Astrocyte (in vitro differentiated cells and primary cell): ENCODE results near the gene TGM3. TPM values are rescaled to one million over a fixed set of nuclear protein-coding genes. Genes with fewer than 3 reads are reported as not detected.

Source experiments
- DNase-seq: peaks from one replicate; pipeline ENCODE4 v3.0.0-alpha.2; 2010; ENCODE audit warnings: low read depth
- FAIRE-seq: peaks from 2 replicates; lab custom pipeline; 2011; peaks lifted over from hg19 to GRCh38; lab: Jason Lieb, UNC
- H2AFZ ChIP-seq: 2 replicates; pipeline ENCODE4 v1.6.0; 2012; ENCODE audit warnings: low read depth, low read length, inconsistent platforms
- H3K27ac ChIP-seq: 2 replicates; pipeline ENCODE4 v1.5.1; 2011; ENCODE audit warnings: low read depth, low read length, inconsistent platforms
- H3K27me3 ChIP-seq: 2 replicates; pipeline ENCODE4 v1.6.0; 2011; ENCODE audit warnings: low read length, inconsistent platforms; ENCODE audit not compliant: insufficient read depth
- H3K36me3 ChIP-seq: 2 replicates; pipeline ENCODE4 v1.5.1; 2011; ENCODE audit warnings: low read length, inconsistent platforms; ENCODE audit not compliant: insufficient read depth
- H3K4me1 ChIP-seq: 2 replicates; pipeline ENCODE4 v1.5.1; 2011; ENCODE audit warnings: low read length, inconsistent platforms; ENCODE audit not compliant: insufficient read depth
- H3K4me2 ChIP-seq: 2 replicates; pipeline ENCODE4 v1.6.0; 2012; ENCODE audit warnings: low read length, inconsistent platforms
- H3K4me3 ChIP-seq: 2 replicates; pipeline ENCODE4 v1.5.1; 2011; ENCODE audit warnings: low read depth, mild to moderate bottlenecking, low read length, inconsistent platforms; ENCODE audit not compliant: insufficient read depth
- H3K79me2 ChIP-seq: 2 replicates; pipeline ENCODE4 v1.6.0; 2012; ENCODE audit warnings: mild to moderate bottlenecking, low read length, inconsistent platforms; ENCODE audit not compliant: insufficient read depth
- H3K9ac ChIP-seq: 2 replicates; pipeline ENCODE4 v1.6.0; 2012; ENCODE audit warnings: mild to moderate bottlenecking, low read length, inconsistent platforms
- H3K9me3 ChIP-seq: 2 replicates; pipeline ENCODE4 v1.5.1; 2012; ENCODE audit warnings: low read depth, mild to moderate bottlenecking, low read length, inconsistent platforms; ENCODE audit not compliant: insufficient read depth
- H4K20me1 ChIP-seq: 2 replicates; pipeline ENCODE4 v1.6.0; 2012; ENCODE audit warnings: low read length, inconsistent platforms; ENCODE audit not compliant: insufficient read depth
- H3K27ac Mint-ChIP-seq: one replicate; pipeline ENCODE4 v1.8.0; 2021; ENCODE audit warnings: mild to moderate bottlenecking, mixed read lengths; ENCODE audit not compliant: unreplicated experiment
- H3K27me3 Mint-ChIP-seq: one replicate; pipeline ENCODE4 v1.8.0; 2021; ENCODE audit warnings: low read depth, mixed read lengths; ENCODE audit not compliant: unreplicated experiment
- H3K36me3 Mint-ChIP-seq: one replicate; pipeline ENCODE4 v1.8.0; 2021; ENCODE audit warnings: low read depth, mixed read lengths; ENCODE audit not compliant: unreplicated experiment
- H3K4me1 Mint-ChIP-seq: one replicate; pipeline ENCODE4 v1.8.0; 2021; ENCODE audit warnings: low read depth, mixed read lengths; ENCODE audit not compliant: unreplicated experiment
- H3K4me3 Mint-ChIP-seq: one replicate; pipeline ENCODE4 v1.8.0; 2021; ENCODE audit warnings: mild to moderate bottlenecking, moderate library complexity, mixed read lengths; ENCODE audit not compliant: unreplicated experiment
- H3K9me3 Mint-ChIP-seq: one replicate; pipeline ENCODE4 v1.8.0; 2021; ENCODE audit warnings: mild to moderate bottlenecking, mixed read lengths; ENCODE audit not compliant: unreplicated experiment
- CTCF ChIP-seq: IDR thresholded peaks from 2 replicates; pipeline ENCODE4 v1.5.1; 2011; ENCODE audit warnings: low read depth, mild to moderate bottlenecking, inconsistent platforms, low read length, moderate library complexity; ENCODE audit not compliant: insufficient read depth
- EZH2 ChIP-seq: IDR thresholded peaks from 2 replicates; pipeline ENCODE4 v1.6.1; 2012; ENCODE audit warnings: mild to moderate bottlenecking, low read length, inconsistent platforms; ENCODE audit not compliant: insufficient read depth
- total RNA-seq: library from RNA; stranded (reverse); gene quantifications from 2 replicates; pipeline ENCODE4 v1.2.1, GENCODE V29; 2021

The TGM3 gene
- total RNA-seq, 1 donor from 2014 or later: not detected

DNA sequence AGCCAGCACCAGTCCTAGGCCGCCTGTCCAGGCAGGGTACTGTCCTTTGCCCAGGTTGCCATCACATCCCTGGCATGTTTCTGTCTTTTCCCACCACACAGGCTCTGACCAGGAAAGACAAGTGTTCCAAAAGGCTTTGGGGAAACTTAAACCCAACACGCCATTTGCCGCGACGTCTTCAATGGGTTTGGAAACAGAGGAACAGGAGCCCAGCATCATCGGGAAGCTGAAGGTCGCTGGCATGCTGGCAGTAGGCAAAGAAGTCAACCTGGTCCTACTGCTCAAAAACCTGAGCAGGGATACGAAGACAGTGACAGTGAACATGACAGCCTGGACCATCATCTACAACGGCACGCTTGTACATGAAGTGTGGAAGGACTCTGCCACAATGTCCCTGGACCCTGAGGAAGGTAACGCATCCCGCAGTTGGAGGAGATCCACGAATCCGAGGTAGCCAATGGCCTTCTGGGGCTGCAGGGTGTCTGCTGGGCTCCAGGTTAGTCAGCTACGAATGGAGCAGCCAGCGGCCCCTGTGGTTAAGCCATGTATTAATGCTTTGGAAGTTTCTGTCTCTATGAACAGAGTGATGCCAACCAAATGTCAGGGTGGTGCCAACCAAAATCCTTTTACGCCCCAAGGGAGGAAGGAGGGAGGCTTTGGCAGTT is 36.2 kb downstream of the TGM3 start:
- FAIRE-seq (no peak), DNase-seq (no peak)
- Histone ChIP-seq H3K4me3 (no peak overlapping the region), H3K36me3 (no peaks in the 10 kb centered on the region), H3K27ac (no peak overlapping the region), H3K79me2 (no peaks in the 10 kb centered on the region), H3K27me3 (peaks cover 7% of the 10 kb centered on the region), H4K20me1 (no peaks in the 10 kb centered on the region), H3K4me2 (no peak overlapping the region), H3K4me1 (no peaks in the 10 kb centered on the region), H2AFZ (no peak overlapping the region), H3K9me3 (no peaks in the 10 kb centered on the region), H3K9ac (no peak overlapping the region)
- Mint-ChIP-seq H3K9me3 (peaks cover 2% of the 10 kb centered on the region), H3K4me1 (no peaks in the 10 kb centered on the region), H3K27ac (no peak overlapping the region), H3K4me3 (no peak overlapping the region), H3K27me3 (peaks cover 51% of the 10 kb centered on the region), H3K36me3 (no peaks in the 10 kb centered on the region)
- TF ChIP-seq EZH2 (no peak), CTCF (no peak)

GRCh38 chr20:2332711-2333110 is 36.9 kb downstream of the TGM3 start:
- no peaks in the 10 kb centered on the region for H3K9me3 ChIP-seq
- no peak for DNase-seq
- no peaks in the 10 kb centered on the region for H3K4me1 Mint-ChIP-seq
- H2AFZ ChIP-seq: no peak overlapping the region
- TF ChIP-seq EZH2 (no peak), CTCF (no peak)
- H3K4me3 ChIP-seq: no peak overlapping the region
- no peaks in the 10 kb centered on the region for H3K9me3 Mint-ChIP-seq
- H3K4me3 Mint-ChIP-seq: no peak overlapping the region
- H3K4me2 ChIP-seq: no peak overlapping the region
- no peak overlapping the region for H3K27ac ChIP-seq
- FAIRE-seq: no peak
- H3K4me1 ChIP-seq: no peaks in the 10 kb centered on the region
- H3K9ac ChIP-seq: no peak overlapping the region
- H3K36me3 ChIP-seq: no peaks in the 10 kb centered on the region
- peaks cover 7% of the 10 kb centered on the region for H3K27me3 ChIP-seq
- H4K20me1 ChIP-seq: no peaks in the 10 kb centered on the region
- no peaks in the 10 kb centered on the region for H3K79me2 ChIP-seq
- no peak overlapping the region for H3K27ac Mint-ChIP-seq
- peaks cover 51% of the 10 kb centered on the region for H3K27me3 Mint-ChIP-seq
- H3K36me3 Mint-ChIP-seq: no peaks in the 10 kb centered on the region

DNA sequence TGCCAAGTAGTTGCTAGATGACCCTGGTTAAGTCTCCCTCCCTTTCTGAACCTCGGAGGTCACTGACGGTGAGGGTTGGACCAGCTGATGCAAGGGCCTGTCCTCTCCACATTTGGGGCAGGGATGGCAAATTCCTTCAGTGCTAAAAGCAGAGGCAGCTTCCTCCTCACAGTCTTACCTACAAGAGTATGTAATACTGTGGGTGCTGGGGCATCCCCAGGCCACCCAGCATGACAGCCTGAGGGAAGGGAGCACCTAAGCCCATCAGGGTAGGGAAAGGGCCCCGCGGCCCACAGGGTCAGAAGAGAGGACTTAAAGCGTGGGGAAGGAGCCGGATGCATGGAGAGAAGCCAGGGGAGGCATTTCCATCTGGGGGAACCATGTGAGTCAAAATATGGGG is 38.0 kb downstream of the TGM3 start:
- H3K4me1 Mint-ChIP-seq: no peaks in the 10 kb centered on the region
- Histone ChIP-seq H3K27ac (no peak overlapping the region), H3K4me1 (no peaks in the 10 kb centered on the region), H3K9ac (no peak overlapping the region), H3K9me3 (no peaks in the 10 kb centered on the region), H3K4me3 (no peak overlapping the region), H3K4me2 (no peak overlapping the region), H2AFZ (no peak overlapping the region), H3K36me3 (no peaks in the 10 kb centered on the region), H4K20me1 (no peaks in the 10 kb centered on the region), H3K27me3 (peaks cover 11% of the 10 kb centered on the region), H3K79me2 (no peaks in the 10 kb centered on the region)
- FAIRE-seq: no peak
- H3K27ac Mint-ChIP-seq: no peak overlapping the region
- no peak for DNase-seq
- no peaks in the 10 kb centered on the region for H3K9me3 Mint-ChIP-seq
- H3K36me3 Mint-ChIP-seq: no peaks in the 10 kb centered on the region
- TF ChIP-seq CTCF (no peak), EZH2 (no peak)
- peaks cover 54% of the 10 kb centered on the region for H3K27me3 Mint-ChIP-seq
- H3K4me3 Mint-ChIP-seq: no peak overlapping the region
